ENCODE data around the gene MIA2. TPM values are rescaled to one million over a fixed set of nuclear protein-coding genes. Genes with fewer than 3 reads are reported as not detected.
"Not testable (repeated sequence)": the region's sequence is repeated elsewhere in the genome, so short reads cannot be mapped to it uniquely, and the experiment has no call there.

MIA2 gene
- total RNA-seq, 1 donor = 32.0 TPM

DNA sequence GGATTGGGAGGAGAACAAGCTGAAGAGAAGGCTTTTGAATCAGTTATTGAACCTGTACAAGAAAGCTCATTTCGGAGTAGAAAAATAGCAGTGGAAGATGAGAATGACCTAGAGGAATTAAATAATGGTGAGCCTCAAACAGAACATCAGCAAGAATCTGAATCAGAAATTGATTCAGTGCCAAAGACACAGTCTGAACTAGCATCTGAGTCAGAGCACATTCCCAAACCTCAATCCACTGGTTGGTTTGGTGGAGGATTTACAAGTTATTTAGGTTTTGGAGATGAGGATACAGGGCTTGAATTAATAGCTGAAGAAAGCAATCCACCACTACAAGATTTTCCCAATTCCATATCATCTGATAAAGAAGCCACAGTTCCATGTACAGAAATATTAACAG lies 13.5 kb downstream of the MIA2 start:
- Histone ChIP-seq H3K9me3 (ENCODE audit: low read depth, low read length) (no peaks in the 10 kb centered on the region), H3K4me1 (ENCODE audit: insufficient read depth, low read length) (no peaks in the 10 kb centered on the region), H3K4me3 (ENCODE audit: low read length) (no peak overlapping the region), H3K27me3 (ENCODE audit: insufficient read depth, low read length) (no peaks in the 10 kb centered on the region)

DNA sequence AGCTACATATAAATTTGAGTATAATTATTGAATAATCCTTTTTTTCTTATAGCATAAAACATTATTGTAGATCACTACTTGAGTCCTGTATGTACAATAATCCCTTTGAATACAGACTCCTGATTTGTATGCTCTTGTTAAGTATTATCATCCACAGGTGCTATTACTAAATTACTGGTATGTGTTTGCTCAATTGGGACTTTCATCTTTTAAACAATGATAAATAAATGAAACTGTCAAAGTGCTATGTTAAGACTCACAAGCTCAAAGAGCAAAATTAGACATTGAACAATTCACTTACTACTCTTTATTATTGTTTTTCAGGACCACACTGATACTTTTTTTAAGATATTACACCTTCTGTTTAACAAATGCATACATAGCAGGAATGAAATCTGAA lies 17.8 kb downstream of the MIA2 start:
- no peaks in the 10 kb centered on the region for H3K27me3 ChIP-seq (ENCODE audit: insufficient read depth, low read length)
- H3K4me1 ChIP-seq (ENCODE audit: insufficient read depth, low read length) = no peaks in the 10 kb centered on the region
- no peak overlapping the region for H3K4me3 ChIP-seq (ENCODE audit: low read length)
- no peaks in the 10 kb centered on the region for H3K9me3 ChIP-seq (ENCODE audit: low read depth, low read length)

DNA sequence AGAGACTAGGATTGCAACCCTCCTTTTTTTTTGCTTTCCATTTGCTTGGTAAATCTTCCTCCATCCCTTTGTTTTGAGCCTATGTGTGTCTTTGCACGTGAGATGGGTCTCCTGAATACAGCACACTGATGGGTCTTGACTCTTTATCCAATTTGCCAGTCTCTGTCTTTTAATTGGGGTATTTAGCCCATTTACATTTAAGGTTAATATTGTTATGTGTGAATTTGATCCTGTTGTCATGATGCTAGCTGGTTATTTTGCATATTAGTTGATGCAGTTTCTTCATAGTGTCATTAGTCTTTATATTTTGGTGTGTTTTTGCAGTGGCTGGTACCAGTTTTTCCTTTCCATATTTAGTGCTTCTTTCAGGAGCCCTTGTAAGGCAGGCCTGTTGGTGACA lies 23.7 kb downstream of the MIA2 start:
- not testable (repeated sequence) for H3K27me3 ChIP-seq (ENCODE audit: insufficient read depth, low read length); H3K9me3 ChIP-seq (ENCODE audit: low read depth, low read length); H3K4me3 ChIP-seq (ENCODE audit: low read length); H3K4me1 ChIP-seq (ENCODE audit: insufficient read depth, low read length)

GRCh38 chr14:39258782-39259545 lies 25.2 kb downstream of the MIA2 start:
- Histone ChIP-seq H3K4me1 (ENCODE audit: insufficient read depth, low read length) (no peaks in the 10 kb centered on the region), H3K27me3 (ENCODE audit: insufficient read depth, low read length) (no peaks in the 10 kb centered on the region), H3K9me3 (ENCODE audit: low read depth, low read length) (no peaks in the 10 kb centered on the region), H3K4me3 (ENCODE audit: low read length) (no peak overlapping the region)

DNA sequence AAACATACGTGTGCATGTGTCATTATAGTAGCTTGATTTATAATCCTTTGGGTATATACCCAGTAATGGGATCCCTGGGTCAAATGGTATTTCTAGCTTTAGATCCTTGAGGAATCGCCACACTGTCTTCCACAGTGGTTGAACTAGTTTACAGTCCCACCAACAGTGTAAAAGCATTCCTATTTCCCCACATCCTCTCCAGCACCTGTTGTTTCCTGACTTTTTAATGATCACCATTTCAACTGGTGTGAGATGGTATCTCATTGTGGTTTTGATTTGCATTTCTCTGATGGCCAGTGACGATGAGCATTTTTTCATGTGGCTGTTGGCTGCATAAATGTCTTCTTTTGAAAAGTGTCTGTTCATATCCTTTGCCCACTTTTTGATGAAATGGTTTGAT lies 26.4 kb downstream of the MIA2 start:
- H3K4me1 ChIP-seq (ENCODE audit: insufficient read depth, low read length); H3K4me3 ChIP-seq (ENCODE audit: low read length); H3K9me3 ChIP-seq (ENCODE audit: low read depth, low read length); H3K27me3 ChIP-seq (ENCODE audit: insufficient read depth, low read length): not testable (repeated sequence)

GRCh38 chr14:39262214-39262613 lies 28.5 kb downstream of the MIA2 start:
- H3K27me3 ChIP-seq (ENCODE audit: insufficient read depth, low read length); H3K4me3 ChIP-seq (ENCODE audit: low read length); H3K9me3 ChIP-seq (ENCODE audit: low read depth, low read length); H3K4me1 ChIP-seq (ENCODE audit: insufficient read depth, low read length): not testable (repeated sequence)

DNA sequence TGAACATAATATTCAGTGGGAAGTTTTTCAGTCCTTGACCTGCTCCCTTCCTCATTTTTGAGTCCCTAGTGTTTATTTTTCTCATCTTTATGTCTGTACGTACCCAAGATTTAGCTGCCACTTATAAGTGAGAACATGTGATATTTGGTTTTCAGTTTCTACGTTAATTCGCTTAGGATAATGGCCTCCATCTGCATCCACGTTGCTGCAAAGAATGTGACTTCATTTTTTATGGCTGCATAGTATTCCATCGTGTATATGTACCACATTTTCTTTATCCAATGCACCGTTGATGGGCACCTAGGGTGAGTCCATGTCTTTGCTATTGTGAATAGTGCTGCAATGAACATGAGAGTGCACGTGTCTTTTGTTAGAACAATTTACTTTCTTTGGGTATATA lies 30.3 kb downstream of the MIA2 start:
- no peaks in the 10 kb centered on the region for H3K27me3 ChIP-seq (ENCODE audit: insufficient read depth, low read length)
- no peaks in the 10 kb centered on the region for H3K9me3 ChIP-seq (ENCODE audit: low read depth, low read length)
- H3K4me1 ChIP-seq (ENCODE audit: insufficient read depth, low read length) = peaks cover 16% of the 10 kb centered on the region
- H3K4me3 ChIP-seq (ENCODE audit: low read length) = no peak overlapping the region

DNA sequence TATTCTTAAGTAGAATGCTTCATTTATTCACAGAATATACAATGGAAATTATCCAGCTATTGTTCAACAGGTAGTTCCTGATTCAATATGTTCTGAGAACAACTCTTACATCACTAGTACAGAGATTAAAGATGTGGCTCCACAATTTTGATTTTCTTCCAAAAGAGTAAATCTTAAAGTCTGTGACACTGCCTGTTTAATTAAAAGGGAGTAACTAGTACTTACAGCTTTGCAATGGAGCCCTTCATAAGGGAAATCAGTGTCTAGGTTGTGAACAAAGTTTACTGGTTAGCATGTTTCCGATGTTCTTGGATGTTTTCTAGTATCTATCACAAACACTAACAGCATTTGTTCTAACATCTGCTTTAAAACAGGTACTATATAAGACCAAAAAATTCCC lies 30.8 kb downstream of the MIA2 start:
- H3K9me3 ChIP-seq (ENCODE audit: low read depth, low read length) = no peaks in the 10 kb centered on the region
- H3K4me1 ChIP-seq (ENCODE audit: insufficient read depth, low read length) = peaks cover 21% of the 10 kb centered on the region
- H3K4me3 ChIP-seq (ENCODE audit: low read length) = no peak overlapping the region
- no peaks in the 10 kb centered on the region for H3K27me3 ChIP-seq (ENCODE audit: insufficient read depth, low read length)

GRCh38 chr14:39265033-39265432 lies 31.3 kb downstream of the MIA2 start:
- Histone ChIP-seq H3K4me1 (ENCODE audit: insufficient read depth, low read length) (peaks cover 26% of the 10 kb centered on the region), H3K9me3 (ENCODE audit: low read depth, low read length) (no peaks in the 10 kb centered on the region), H3K4me3 (ENCODE audit: low read length) (no peak overlapping the region), H3K27me3 (ENCODE audit: insufficient read depth, low read length) (no peaks in the 10 kb centered on the region)

DNA sequence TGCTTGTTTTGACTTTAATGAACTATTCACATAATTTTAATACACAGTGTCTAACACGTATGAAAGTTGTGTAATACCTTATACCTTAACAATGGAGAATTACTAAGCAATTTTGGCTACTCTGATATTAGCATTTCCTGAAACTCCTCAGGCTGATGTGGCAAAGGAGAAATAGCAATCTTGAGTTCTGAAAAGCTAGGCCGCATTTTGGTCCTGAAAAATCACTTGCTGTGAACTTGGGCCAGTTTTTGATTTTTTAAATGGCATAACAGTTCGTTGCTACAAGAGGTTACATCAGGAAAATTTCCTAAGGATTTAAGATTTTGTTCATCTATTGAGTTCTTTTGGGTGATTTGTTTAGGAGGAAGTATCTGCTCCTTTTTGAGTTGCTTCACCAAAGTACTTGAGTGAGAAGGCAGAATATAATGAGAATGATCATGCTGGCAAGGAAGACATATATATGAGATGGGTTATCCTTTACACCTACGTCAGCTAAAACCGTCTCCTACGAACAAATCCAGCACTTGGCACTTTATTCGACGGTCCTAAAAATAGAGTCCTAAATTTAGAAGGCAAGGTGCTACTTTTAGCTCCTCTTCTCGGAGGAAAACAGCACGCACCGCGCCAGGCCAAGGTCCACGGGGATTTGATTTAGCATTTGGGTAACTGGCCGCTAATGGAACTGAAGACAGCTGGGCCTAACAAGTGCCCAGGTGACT lies 32.2 kb downstream of the MIA2 start:
- no peaks in the 10 kb centered on the region for H3K9me3 ChIP-seq (ENCODE audit: low read depth, low read length)
- H3K27me3 ChIP-seq (ENCODE audit: insufficient read depth, low read length) = no peaks in the 10 kb centered on the region
- H3K4me3 ChIP-seq (ENCODE audit: low read length) = peak overlapping the region; percentile 92
- peaks cover 31% of the 10 kb centered on the region for H3K4me1 ChIP-seq (ENCODE audit: insufficient read depth, low read length)

- peak overlapping the region; percentile 92 for H3K4me3 ChIP-seq (ENCODE audit: low read length)
- H3K27me3 ChIP-seq (ENCODE audit: insufficient read depth, low read length) = no peaks in the 10 kb centered on the region
- H3K9me3 ChIP-seq (ENCODE audit: low read depth, low read length) = no peaks in the 10 kb centered on the region
- H3K4me1 ChIP-seq (ENCODE audit: insufficient read depth, low read length) = peaks cover 31% of the 10 kb centered on the region
Measured at GRCh38 chr14:39266525-39266870, 32.8 kb downstream of the MIA2 start.

DNA sequence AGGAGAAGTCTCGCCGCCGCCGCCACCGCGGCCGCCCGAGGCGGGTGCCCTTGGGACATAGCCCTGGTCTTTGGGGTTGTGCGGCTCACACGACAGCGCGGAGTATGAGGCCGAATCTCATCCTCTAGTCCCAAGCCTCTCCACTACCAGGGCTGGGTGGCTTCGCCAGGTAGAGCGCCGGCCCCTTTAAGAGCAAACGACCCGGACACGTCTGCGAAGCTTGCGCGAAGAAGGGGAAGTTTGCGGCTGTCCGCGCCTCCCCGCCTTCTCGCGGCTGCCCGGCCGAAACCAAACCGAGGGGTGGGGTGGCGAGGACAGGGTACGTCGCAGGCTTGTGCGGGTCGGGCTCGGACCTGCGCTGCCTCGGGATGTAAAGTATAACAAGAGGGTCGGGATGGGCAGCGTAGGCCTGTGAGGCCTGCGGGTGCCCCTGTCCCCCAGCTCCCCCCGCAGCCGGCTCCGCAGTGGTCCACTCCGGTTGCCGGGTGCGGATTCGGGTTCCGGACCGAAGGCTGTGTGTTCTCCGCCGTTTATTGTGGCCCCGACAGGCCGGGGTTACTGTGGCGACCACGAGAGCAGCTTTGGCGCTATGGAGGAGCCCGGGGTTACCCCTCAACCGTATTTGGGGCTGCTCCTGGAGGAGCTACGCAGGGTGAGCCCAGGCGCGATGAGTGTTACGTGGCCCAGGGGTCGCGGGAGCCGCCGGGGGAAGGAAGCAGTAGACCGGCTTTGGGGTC lies 33.3 kb downstream of the MIA2 start:
- H3K4me3 ChIP-seq (ENCODE audit: low read length) = peak overlapping the region; percentile 92
- H3K9me3 ChIP-seq (ENCODE audit: low read depth, low read length) = no peaks in the 10 kb centered on the region
- peaks cover 31% of the 10 kb centered on the region for H3K4me1 ChIP-seq (ENCODE audit: insufficient read depth, low read length)
- no peaks in the 10 kb centered on the region for H3K27me3 ChIP-seq (ENCODE audit: insufficient read depth, low read length)

- peaks cover 31% of the 10 kb centered on the region for H3K4me1 ChIP-seq (ENCODE audit: insufficient read depth, low read length)
- H3K27me3 ChIP-seq (ENCODE audit: insufficient read depth, low read length) = no peaks in the 10 kb centered on the region
- H3K4me3 ChIP-seq (ENCODE audit: low read length) = peak overlapping the region; percentile 92
- no peaks in the 10 kb centered on the region for H3K9me3 ChIP-seq (ENCODE audit: low read depth, low read length)
Measured at GRCh38 chr14:39267608-39268005, 33.9 kb downstream of the MIA2 start.

GRCh38 chr14:39268393-39268792 lies 34.7 kb downstream of the MIA2 start:
- H3K9me3 ChIP-seq (ENCODE audit: low read depth, low read length) = no peaks in the 10 kb centered on the region
- H3K4me1 ChIP-seq (ENCODE audit: insufficient read depth, low read length) = peaks cover 31% of the 10 kb centered on the region
- peak overlapping the region; percentile 92 for H3K4me3 ChIP-seq (ENCODE audit: low read length)
- H3K27me3 ChIP-seq (ENCODE audit: insufficient read depth, low read length) = no peaks in the 10 kb centered on the region

GRCh38 chr14:39272918-39273317 lies 39.2 kb downstream of the MIA2 start:
- H3K4me3 ChIP-seq (ENCODE audit: low read length) = no peak overlapping the region
- H3K4me1 ChIP-seq (ENCODE audit: insufficient read depth, low read length) = peaks cover 25% of the 10 kb centered on the region
- no peaks in the 10 kb centered on the region for H3K9me3 ChIP-seq (ENCODE audit: low read depth, low read length)
- H3K27me3 ChIP-seq (ENCODE audit: insufficient read depth, low read length) = no peaks in the 10 kb centered on the region

Measured in mononuclear cell (primary cell).